Measurements from ENCODE around the gene FAM53C.
"Not testable (repeated sequence)": the region's sequence is repeated elsewhere in the genome, so short reads cannot be mapped to it uniquely, and the experiment has no call there.

Gene FAM53C

GRCh38 chr5:138351517-138351916, 13.5 kb downstream of the FAM53C start:
- no peak for DNase-seq

- peak; percentile 73 for DNase-seq
Observed at GRCh38 chr5:138352071-138352721, 14.1 kb downstream of the FAM53C start, which contains the start of gene KDM3B. KDM3B (plus strand) TSS chr5:138352685; CDS start chr5:138352796, 111 bp downstream.

- peak; percentile 51 for DNase-seq
Observed at GRCh38 chr5:138352722-138353559, 14.9 kb downstream of the FAM53C start.

- DNase-seq: no peak
Observed at GRCh38 chr5:138353560-138354080, 15.6 kb downstream of the FAM53C start.

GRCh38 chr5:138354387-138354786, 16.3 kb downstream of the FAM53C start:
- no peak for DNase-seq

GRCh38 chr5:138354926-138355378, 16.9 kb downstream of the FAM53C start:
- DNase-seq: no peak

GRCh38 chr5:138359621-138360020, 21.6 kb downstream of the FAM53C start:
- DNase-seq: no peak

- no peak for DNase-seq
Observed at GRCh38 chr5:138360941-138361452, 22.9 kb downstream of the FAM53C start.

GRCh38 chr5:138364576-138364975, 26.5 kb downstream of the FAM53C start:
- DNase-seq: no peak

- DNase-seq: no peak
Observed at GRCh38 chr5:138366632-138367382, 28.7 kb downstream of the FAM53C start.

GRCh38 chr5:138369261-138369660, 31.2 kb downstream of the FAM53C start:
- DNase-seq: no peak

GRCh38 chr5:138369706-138370105, 31.6 kb downstream of the FAM53C start:
- no peak for DNase-seq

- DNase-seq: no peak
Observed at GRCh38 chr5:138370537-138370936, 32.5 kb downstream of the FAM53C start.

- DNase-seq: no peak
Observed at GRCh38 chr5:138371454-138371853, 33.4 kb downstream of the FAM53C start.

GRCh38 chr5:138372225-138372624, 34.2 kb downstream of the FAM53C start:
- DNase-seq: no peak

GRCh38 chr5:138372653-138373052, 34.6 kb downstream of the FAM53C start:
- no peak for DNase-seq

GRCh38 chr5:138382347-138382746, 44.3 kb downstream of the FAM53C start:
- no peak for DNase-seq

- no peak for DNase-seq
Observed at GRCh38 chr5:138385660-138386059, 47.6 kb downstream of the FAM53C start.

GRCh38 chr5:138386290-138386689, 48.2 kb downstream of the FAM53C start:
- no peak for DNase-seq

- no peak for DNase-seq
Observed at GRCh38 chr5:138389332-138389731, 51.3 kb downstream of the FAM53C start.

- not testable (repeated sequence) for DNase-seq
Observed at GRCh38 chr5:138389911-138390310, 51.8 kb downstream of the FAM53C start.

- DNase-seq: no peak
Observed at GRCh38 chr5:138391859-138392386, 53.9 kb downstream of the FAM53C start.

Measured in NK-92 treated with Interleukin-12 subunit alpha and Interleukin-12 subunit beta, amount 100 ng/mL, for 24 hours (cell line).